WTC11 (cell line): ENCODE results near the gene KIAA0408. TPM values are rescaled to one million over a fixed set of nuclear protein-coding genes. Genes with fewer than 3 reads are reported as not detected.
A peak's percentile ranks its signal among the peaks of the same experiment; 100 is the strongest.

Source experiments
- ATAC-seq: fragments of 200-7000 bp; cut with Tn5 transposase; 2 replicates; pipeline ENCODE4 v1.10.0; 2021; ENCODE audit warnings: mild to moderate bottlenecking, moderate library complexity
- CTCF ChIA-PET: fragments of 300-600 bp; sonication (Branson Sonifier 250); formaldehyde crosslinking; loops from one replicate; lab custom pipeline; 2021; ENCODE audit warnings: antibody characterized with exemption; lab: Charles Lee
- POLR2A ChIA-PET: fragments of 350-600 bp; sonication (Branson Sonifier 250); formaldehyde crosslinking; loops from one replicate; lab custom pipeline; 2021; ENCODE audit warnings: antibody characterized with exemption; lab: Charles Lee
- DNase-seq: peaks from one replicate; pipeline ENCODE4 v3.0.0; 2021; ENCODE audit warnings: low spot score
- H3K27ac Mint-ChIP-seq: 2 replicates; pipeline ENCODE4 v1.8.0; 2021; ENCODE audit warnings: mixed read lengths
- H3K27me3 Mint-ChIP-seq: 2 replicates; pipeline ENCODE4 v1.8.0; 2021; ENCODE audit warnings: low read depth, mild to moderate bottlenecking, moderate library complexity, mixed read lengths
- H3K36me3 Mint-ChIP-seq: 2 replicates; pipeline ENCODE4 v1.8.0; 2021; ENCODE audit warnings: mixed read lengths
- H3K4me1 Mint-ChIP-seq: 2 replicates; pipeline ENCODE4 v1.8.0; 2022; ENCODE audit warnings: mixed read lengths
- H3K4me3 Mint-ChIP-seq: 2 replicates; pipeline ENCODE4 v1.8.0; 2021; ENCODE audit warnings: mild to moderate bottlenecking, moderate library complexity, mixed read lengths
- H3K9me3 Mint-ChIP-seq: 2 replicates; pipeline ENCODE4 v1.8.0; 2021; ENCODE audit warnings: mixed read lengths
- ATF1 ChIP-seq: sonication (generic); formaldehyde crosslinking; IDR thresholded peaks from 2 replicates; pipeline ENCODE4 v1.8.1; 2023; ENCODE audit warnings: mild to moderate bottlenecking, moderate library complexity, missing genetic modification reagents
- E2F5 ChIP-seq: sonication (generic); formaldehyde crosslinking; IDR thresholded peaks from 2 replicates; pipeline ENCODE4 v1.8.1; 2022; ENCODE audit warnings: mild to moderate bottlenecking, moderate library complexity, missing genetic modification reagents
- GABPB1 ChIP-seq: sonication (generic); formaldehyde crosslinking; IDR thresholded peaks from 2 replicates; pipeline ENCODE4 v1.8.1; 2023; ENCODE audit warnings: mild to moderate bottlenecking, missing genetic modification reagents
- IRF1 ChIP-seq: sonication (generic); formaldehyde crosslinking; IDR thresholded peaks from 2 replicates; pipeline ENCODE4 v1.8.0; 2023; ENCODE audit warnings: missing genetic modification reagents
- JAZF1 ChIP-seq: fragments of 250-450 bp; sonication (Bioruptor Pico); IDR thresholded peaks from 2 replicates; pipeline ENCODE4 v1.9.0; 2021; ENCODE audit warnings: moderate library complexity, mild to moderate bottlenecking, inconsistent platforms
- KAT7 ChIP-seq: sonication (generic); formaldehyde crosslinking; IDR thresholded peaks from 2 replicates; pipeline ENCODE4 v1.8.1; 2023; ENCODE audit warnings: missing genetic modification reagents, mild to moderate bottlenecking, borderline replicate concordance
- NR1H2 ChIP-seq: sonication (generic); formaldehyde crosslinking; IDR thresholded peaks from 2 replicates; pipeline ENCODE4 v1.9.0; 2021; ENCODE audit warnings: mild to moderate bottlenecking, moderate library complexity, missing genetic modification reagents
- OVOL2 ChIP-seq: fragments of 250-450 bp; sonication (Bioruptor Pico); IDR thresholded peaks from 2 replicates; pipeline ENCODE4 v1.9.0; 2021; ENCODE audit warnings: mild to moderate bottlenecking, borderline replicate concordance
- PRDM15 ChIP-seq: sonication (generic); formaldehyde crosslinking; IDR thresholded peaks from 2 replicates; pipeline ENCODE4 v1.8.0; 2022; ENCODE audit warnings: missing genetic modification reagents
- PREB ChIP-seq: sonication (generic); formaldehyde crosslinking; IDR thresholded peaks from 2 replicates; pipeline ENCODE4 v1.8.1; 2022; ENCODE audit warnings: mild to moderate bottlenecking, missing genetic modification reagents, moderate library complexity, borderline replicate concordance
- PRRX2 ChIP-seq: fragments of 250-450 bp; sonication (Bioruptor Pico); IDR thresholded peaks from 2 replicates; pipeline ENCODE4 v1.8.0; 2021; ENCODE audit warnings: mild to moderate bottlenecking
- SMAD3 ChIP-seq: sonication (generic); formaldehyde crosslinking; IDR thresholded peaks from 2 replicates; pipeline ENCODE4 v1.8.0; 2022; ENCODE audit warnings: missing genetic modification reagents, mild to moderate bottlenecking, borderline replicate concordance
- TCF7 ChIP-seq: sonication (generic); formaldehyde crosslinking; IDR thresholded peaks from 2 replicates; pipeline ENCODE4 v1.8.0; 2022; ENCODE audit warnings: mild to moderate bottlenecking, low read depth, missing genetic modification reagents, moderate library complexity
- TEAD4 ChIP-seq: sonication (generic); formaldehyde crosslinking; IDR thresholded peaks from 2 replicates; pipeline ENCODE4 v1.8.0; 2022; ENCODE audit warnings: mild to moderate bottlenecking, missing genetic modification reagents
- USF1 ChIP-seq: sonication (generic); formaldehyde crosslinking; IDR thresholded peaks from 2 replicates; pipeline ENCODE4 v1.8.0; 2022; ENCODE audit warnings: mild to moderate bottlenecking, missing genetic modification reagents
- ZNF219 ChIP-seq: sonication (generic); formaldehyde crosslinking; IDR thresholded peaks from 2 replicates; pipeline ENCODE4 v1.8.0; 2023; ENCODE audit warnings: missing genetic modification reagents, mild to moderate bottlenecking, borderline replicate concordance
- ZNF232 ChIP-seq: sonication (generic); formaldehyde crosslinking; IDR thresholded peaks from 2 replicates; pipeline ENCODE4 v1.8.0; 2022; ENCODE audit warnings: mild to moderate bottlenecking, missing genetic modification reagents
- ZNF281 ChIP-seq: sonication (generic); formaldehyde crosslinking; IDR thresholded peaks from 2 replicates; pipeline ENCODE4 v1.8.0; 2023; ENCODE audit warnings: mild to moderate bottlenecking, missing genetic modification reagents
- ZNF317 ChIP-seq: sonication (generic); formaldehyde crosslinking; IDR thresholded peaks from 2 replicates; pipeline ENCODE4 v1.8.1; 2023; ENCODE audit warnings: low read depth, mild to moderate bottlenecking, moderate library complexity, missing genetic modification reagents, borderline replicate concordance
- ZNF423 ChIP-seq: fragments of 250-450 bp; sonication (Bioruptor Pico); IDR thresholded peaks from 2 replicates; pipeline ENCODE4 v2.1.2; 2022; ENCODE audit warnings: mild to moderate bottlenecking, moderate library complexity
- total RNA-seq: library from RNA; stranded (reverse); gene quantifications from 3 replicates; pipeline ENCODE4 v1.2.3, GENCODE V29; 2021

The KIAA0408 gene
- total RNA-seq, 1 experiment from 2014 or later = 12.2 TPM

- TF ChIP-seq PRRX2 (CRISPR knock-in tag) = no peak
- TF ChIP-seq, all 79 proteins: peak for 0
Observed at GRCh38 chr6:127458222-127458621, 967 bp downstream of the KIAA0408 start (continued).

GRCh38 chr6:127457456-127458064 lies 1.6 kb downstream of the KIAA0408 start:
- POLR2A ChIA-PET = no interaction called here
- ATAC-seq (no peak), DNase-seq (no peak)
- Mint-ChIP-seq H3K36me3 (no peaks in the 10 kb centered on the region), H3K27me3 (no peaks in the 10 kb centered on the region), H3K4me1 (peaks cover 51% of the 10 kb centered on the region), H3K9me3 (no peaks in the 10 kb centered on the region), H3K4me3 (peak overlapping the region; percentile 20), H3K27ac (peak overlapping the region; percentile 80; the same call in 1 of the 2 replicates)
- no peak for TF ChIP-seq USF1 (CRISPR knock-in tag)
- no peak for TF ChIP-seq ZNF317 (CRISPR knock-in tag)
- TF ChIP-seq E2F5 = no peak
- TF ChIP-seq ZNF423 (CRISPR knock-in tag) = no peak
- no peak for TF ChIP-seq ATF1 (CRISPR knock-in tag)
- TF ChIP-seq GABPB1 (CRISPR knock-in tag) = no peak
- no peak for TF ChIP-seq TCF7 (CRISPR knock-in tag)
- TF ChIP-seq ZNF232 (CRISPR knock-in tag) = no peak
- TF ChIP-seq KAT7 (CRISPR knock-in tag) = no peak
- TF ChIP-seq TEAD4 (CRISPR knock-in tag) = no peak
- TF ChIP-seq PREB (CRISPR knock-in tag) = no peak
- no peak for TF ChIP-seq IRF1
- no peak for TF ChIP-seq ZNF219
- no peak for TF ChIP-seq SMAD3
- TF ChIP-seq JAZF1 (CRISPR knock-in tag) = no peak
- no peak for TF ChIP-seq OVOL2 (CRISPR knock-in tag)
- TF ChIP-seq NR1H2 = no peak
- no peak for TF ChIP-seq ZNF281 (CRISPR knock-in tag)
- TF ChIP-seq PRDM15 = no peak
- CTCF ChIA-PET = interaction anchor here (0.6 kb wide), 1 partner anchor 59 kb away, joined by 4 read pairs; no protein-coding TSS in a partner anchor
